Measurements from ENCODE around the gene NEIL3.

Gene NEIL3

GRCh38 chr4:177400030-177400429, 90.4 kb downstream of the NEIL3 start:
- no peak for DNase-seq
- Histone ChIP-seq H3K36me3 (ENCODE audit: control insufficient read depth in 4 of 4, insufficient read depth in 4 of 4, low read length in 3 of 4) (no peaks in the 10 kb centered on the region), H3K4me3 (ENCODE audit: control insufficient read depth in 1 of 7, extremely low read depth in 1 of 7, insufficient read depth in 4 of 7, low read depth in 2 of 7, low read length in 6 of 7) (no peak overlapping the region), H3K27ac (ENCODE audit: insufficient read depth in 1 of 2, low read depth in 1 of 2, low read length in 2 of 2, poor library complexity in 1 of 2, severe bottlenecking in 2 of 2) (no peak overlapping the region), H3K4me1 (ENCODE audit: control extremely low read depth in 1 of 4, control insufficient read depth in 4 of 4, insufficient read depth in 4 of 4, low read length in 3 of 4) (peaks cover 0 to 12% (median 6%) of the 10 kb centered on the region in 4 experiments), H3K27me3 (replicated peaks in 2 of 5; ENCODE audit: control insufficient read depth in 4 of 5, insufficient read depth in 5 of 5, low read length in 4 of 5) (no peaks in the 10 kb centered on the region), H3K9me3 (ENCODE audit: control extremely low read depth in 1 of 5, control insufficient read depth in 4 of 5, insufficient read depth in 2 of 5, low read depth in 1 of 5, low read length in 4 of 5) (peaks cover 0 to 6% (median 0%) of the 10 kb centered on the region in 5 experiments)
- POLR2A ChIA-PET = no interaction called here
- WGBS (ENCODE audit: insufficient coverage) = 100% methylated on average over 1 of the region's 2 CpGs
- CTCF ChIA-PET = no interaction called here

GRCh38 chr4:177401658-177402273, 92.1 kb downstream of the NEIL3 start:
- DNase-seq = no peak
- POLR2A ChIA-PET = no interaction called here
- Histone ChIP-seq H3K4me1 (ENCODE audit: control extremely low read depth in 1 of 4, control insufficient read depth in 4 of 4, insufficient read depth in 4 of 4, low read length in 3 of 4) (peaks cover 0 to 12% (median 6%) of the 10 kb centered on the region in 4 experiments), H3K4me3 (ENCODE audit: control insufficient read depth in 1 of 7, extremely low read depth in 1 of 7, insufficient read depth in 4 of 7, low read depth in 2 of 7, low read length in 6 of 7) (no peak overlapping the region), H3K27me3 (replicated peaks in 2 of 5; ENCODE audit: control insufficient read depth in 4 of 5, insufficient read depth in 5 of 5, low read length in 4 of 5) (no peaks in the 10 kb centered on the region), H3K27ac (ENCODE audit: insufficient read depth in 1 of 2, low read depth in 1 of 2, low read length in 2 of 2, poor library complexity in 1 of 2, severe bottlenecking in 2 of 2) (no peak overlapping the region), H3K9me3 (ENCODE audit: control extremely low read depth in 1 of 5, control insufficient read depth in 4 of 5, insufficient read depth in 2 of 5, low read depth in 1 of 5, low read length in 4 of 5) (peaks cover 0 to 6% (median 0%) of the 10 kb centered on the region in 5 experiments), H3K36me3 (ENCODE audit: control insufficient read depth in 4 of 4, insufficient read depth in 4 of 4, low read length in 3 of 4) (no peaks in the 10 kb centered on the region)
- CTCF ChIA-PET = no interaction called here
- WGBS (ENCODE audit: insufficient coverage) = 97% methylated on average over 3 of the region's 5 CpGs

- Histone ChIP-seq H3K27ac (ENCODE audit: insufficient read depth in 1 of 2, low read depth in 1 of 2, low read length in 2 of 2, poor library complexity in 1 of 2, severe bottlenecking in 2 of 2) (no peak overlapping the region), H3K4me1 (ENCODE audit: control extremely low read depth in 1 of 4, control insufficient read depth in 4 of 4, insufficient read depth in 4 of 4, low read length in 3 of 4) (peaks cover 0 to 12% (median 6%) of the 10 kb centered on the region in 4 experiments), H3K4me3 (ENCODE audit: control insufficient read depth in 1 of 7, extremely low read depth in 1 of 7, insufficient read depth in 4 of 7, low read depth in 2 of 7, low read length in 6 of 7) (no peak overlapping the region), H3K9me3 (ENCODE audit: control extremely low read depth in 1 of 5, control insufficient read depth in 4 of 5, insufficient read depth in 2 of 5, low read depth in 1 of 5, low read length in 4 of 5) (peaks cover 0 to 2% (median 0%) of the 10 kb centered on the region in 5 experiments), H3K27me3 (replicated peaks in 2 of 5; ENCODE audit: control insufficient read depth in 4 of 5, insufficient read depth in 5 of 5, low read length in 4 of 5) (no peaks in the 10 kb centered on the region), H3K36me3 (ENCODE audit: control insufficient read depth in 4 of 4, insufficient read depth in 4 of 4, low read length in 3 of 4) (no peaks in the 10 kb centered on the region)
- no peak for DNase-seq
- 95% methylated on average over 5 of the region's 6 CpGs for WGBS (ENCODE audit: insufficient coverage)
- ChIA-PET CTCF (interaction anchor here (0.8 kb wide), 1 partner anchor 13 kb away, joined by 3 read pairs; no protein-coding TSS in a partner anchor), POLR2A (no interaction called here)
Observed at GRCh38 chr4:177403746-177404145, 94.1 kb downstream of the NEIL3 start.

GRCh38 chr4:177404342-177404741, 94.7 kb downstream of the NEIL3 start:
- 100% methylated on average over 2 of the region's 3 CpGs for WGBS (ENCODE audit: insufficient coverage)
- Histone ChIP-seq H3K4me3 (ENCODE audit: control insufficient read depth in 1 of 7, extremely low read depth in 1 of 7, insufficient read depth in 4 of 7, low read depth in 2 of 7, low read length in 6 of 7) (no peak overlapping the region), H3K27ac (ENCODE audit: insufficient read depth in 1 of 2, low read depth in 1 of 2, low read length in 2 of 2, poor library complexity in 1 of 2, severe bottlenecking in 2 of 2) (no peak overlapping the region), H3K36me3 (ENCODE audit: control insufficient read depth in 4 of 4, insufficient read depth in 4 of 4, low read length in 3 of 4) (no peaks in the 10 kb centered on the region), H3K4me1 (ENCODE audit: control extremely low read depth in 1 of 4, control insufficient read depth in 4 of 4, insufficient read depth in 4 of 4, low read length in 3 of 4) (peaks cover 0 to 12% (median 6%) of the 10 kb centered on the region in 4 experiments), H3K9me3 (ENCODE audit: control extremely low read depth in 1 of 5, control insufficient read depth in 4 of 5, insufficient read depth in 2 of 5, low read depth in 1 of 5, low read length in 4 of 5) (peaks cover 0 to 2% (median 0%) of the 10 kb centered on the region in 5 experiments), H3K27me3 (replicated peaks in 2 of 5; ENCODE audit: control insufficient read depth in 4 of 5, insufficient read depth in 5 of 5, low read length in 4 of 5) (no peaks in the 10 kb centered on the region)
- ChIA-PET CTCF (interaction anchor here (2.1 kb wide), 1 partner anchor 10 kb away, joined by 5 read pairs; no protein-coding TSS in a partner anchor), POLR2A (no interaction called here)
- DNase-seq = no peak

- no peaks in the 10 kb centered on the region for H3K27me3 ChIP-seq (replicated peaks in 2 of 5; ENCODE audit: control insufficient read depth in 4 of 5, insufficient read depth in 5 of 5, low read length in 4 of 5)
- H3K4me1 ChIP-seq (ENCODE audit: control extremely low read depth in 1 of 4, control insufficient read depth in 4 of 4, insufficient read depth in 4 of 4, low read length in 3 of 4) = peaks cover 0 to 11% (median 4%) of the 10 kb centered on the region in 4 experiments
- 100% methylated on average over 4 of the region's 4 CpGs for WGBS (ENCODE audit: insufficient coverage)
- CTCF ChIA-PET = interaction anchor here (2.1 kb wide), 1 partner anchor 10 kb away, joined by 5 read pairs; no protein-coding TSS in a partner anchor
- H3K4me3 ChIP-seq (ENCODE audit: control insufficient read depth in 1 of 7, extremely low read depth in 1 of 7, insufficient read depth in 4 of 7, low read depth in 2 of 7, low read length in 6 of 7) = no peak overlapping the region
- POLR2A ChIA-PET = no interaction called here
- H3K9me3 ChIP-seq (ENCODE audit: control extremely low read depth in 1 of 5, control insufficient read depth in 4 of 5, insufficient read depth in 2 of 5, low read depth in 1 of 5, low read length in 4 of 5) = peaks cover 0 to 3% (median 0%) of the 10 kb centered on the region in 5 experiments
- no peak for DNase-seq
- H3K27ac ChIP-seq (ENCODE audit: insufficient read depth in 1 of 2, low read depth in 1 of 2, low read length in 2 of 2, poor library complexity in 1 of 2, severe bottlenecking in 2 of 2) = no peak overlapping the region
- no peaks in the 10 kb centered on the region for H3K36me3 ChIP-seq (ENCODE audit: control insufficient read depth in 4 of 4, insufficient read depth in 4 of 4, low read length in 3 of 4)
Observed at GRCh38 chr4:177404986-177405385, 95.3 kb downstream of the NEIL3 start.

- WGBS (ENCODE audit: insufficient coverage) = 100% methylated on average over 1 of the region's 2 CpGs
- POLR2A ChIA-PET = no interaction called here
- CTCF ChIA-PET = interaction anchor here (2.1 kb wide), 1 partner anchor 11 kb away, joined by 5 read pairs; no protein-coding TSS in a partner anchor
- no peak for DNase-seq
- Histone ChIP-seq H3K9me3 (ENCODE audit: control extremely low read depth in 1 of 5, control insufficient read depth in 4 of 5, insufficient read depth in 2 of 5, low read depth in 1 of 5, low read length in 4 of 5) (peaks cover 0 to 3% (median 0%) of the 10 kb centered on the region in 5 experiments), H3K27me3 (replicated peaks in 2 of 5; ENCODE audit: control insufficient read depth in 4 of 5, insufficient read depth in 5 of 5, low read length in 4 of 5) (no peaks in the 10 kb centered on the region), H3K4me3 (ENCODE audit: control insufficient read depth in 1 of 7, extremely low read depth in 1 of 7, insufficient read depth in 4 of 7, low read depth in 2 of 7, low read length in 6 of 7) (no peak overlapping the region), H3K4me1 (ENCODE audit: control extremely low read depth in 1 of 4, control insufficient read depth in 4 of 4, insufficient read depth in 4 of 4, low read length in 3 of 4) (peaks cover 0 to 6% (median 4%) of the 10 kb centered on the region in 4 experiments), H3K27ac (ENCODE audit: insufficient read depth in 1 of 2, low read depth in 1 of 2, low read length in 2 of 2, poor library complexity in 1 of 2, severe bottlenecking in 2 of 2) (no peak overlapping the region), H3K36me3 (ENCODE audit: control insufficient read depth in 4 of 4, insufficient read depth in 4 of 4, low read length in 3 of 4) (no peaks in the 10 kb centered on the region)
Observed at GRCh38 chr4:177405508-177405907, 95.8 kb downstream of the NEIL3 start.

GRCh38 chr4:177408023-177408422, 98.3 kb downstream of the NEIL3 start:
- Histone ChIP-seq H3K4me1 (ENCODE audit: control extremely low read depth in 1 of 4, control insufficient read depth in 4 of 4, insufficient read depth in 4 of 4, low read length in 3 of 4) (no peaks in the 10 kb centered on the region), H3K36me3 (ENCODE audit: control insufficient read depth in 4 of 4, insufficient read depth in 4 of 4, low read length in 3 of 4) (no peaks in the 10 kb centered on the region), H3K27ac (ENCODE audit: insufficient read depth in 1 of 2, low read depth in 1 of 2, low read length in 2 of 2, poor library complexity in 1 of 2, severe bottlenecking in 2 of 2) (no peak overlapping the region), H3K27me3 (replicated peaks in 2 of 5; ENCODE audit: control insufficient read depth in 4 of 5, insufficient read depth in 5 of 5, low read length in 4 of 5) (no peaks in the 10 kb centered on the region), H3K9me3 (ENCODE audit: control extremely low read depth in 1 of 5, control insufficient read depth in 4 of 5, insufficient read depth in 2 of 5, low read depth in 1 of 5, low read length in 4 of 5) (peaks cover 0 to 3% (median 0%) of the 10 kb centered on the region in 5 experiments), H3K4me3 (ENCODE audit: control insufficient read depth in 1 of 7, extremely low read depth in 1 of 7, insufficient read depth in 4 of 7, low read depth in 2 of 7, low read length in 6 of 7) (no peak overlapping the region)
- DNase-seq = no peak
- ChIA-PET POLR2A (no interaction called here), CTCF (no interaction called here)
- 99% methylated on average over 24 of the region's 25 CpGs for WGBS (ENCODE audit: insufficient coverage)
